ENCODE results near the gene SLAMF7. TPM values are rescaled to one million over a fixed set of nuclear protein-coding genes. Genes with fewer than 3 reads are reported as not detected.
"Not testable (repeated sequence)": the region's sequence is repeated elsewhere in the genome, so short reads cannot be mapped to it uniquely, and the experiment has no call there.

The SLAMF7 gene
- total RNA-seq: 1 to 10 TPM in 3 of 6 experiments, under 1 TPM in 3; 0.74 to 5.2 (median 0.99) TPM
- long read RNA-seq: 0 reads

GRCh38 chr1:160739098-160739511 lies at the start of gene SLAMF7:
SLAMF7 (plus strand) TSS chr1:160739247; CDS start chr1:160739302, 55 bp downstream.
- no peaks in the 10 kb centered on the region for H3K4me1 ChIP-seq
- ATAC-seq (peak; percentile 49 to 74 (median 64)), DNase-seq (no peak)
- H3K9me3 ChIP-seq: peaks cover 0 to 3% (median 0%) of the 10 kb centered on the region in 4 donors
- intact Hi-C loops (cut with DNase I): no loop called here
- TF ChIP-seq CTCF (IDR thresholded peaks at IDR 0.05) (no peak), POLR2A (IDR thresholded peaks at IDR 0.05) (no peak)
- peak within 1 kb of the TSS in 1 of 3 donors; percentile 10 for H3K27ac ChIP-seq
- H3K4me3 ChIP-seq: no peak within 1 kb of the TSS
- H3K36me3 ChIP-seq: no peaks in the 10 kb centered on the region
- WGBS (ENCODE audit: insufficient coverage, low coverage, low lambda C conversion rate, missing lambda C conversion rate): 52% methylated on average over 5 of the region's 5 CpGs
- no peaks in the 10 kb centered on the region for H3K27me3 ChIP-seq

GRCh38 chr1:160692390-160692789 lies 46.7 kb upstream of the SLAMF7 start:
- WGBS (ENCODE audit: insufficient coverage, low coverage, low lambda C conversion rate, missing lambda C conversion rate): 68% methylated on average over 7 of the region's 10 CpGs
- H3K36me3 ChIP-seq; intact Hi-C loops (cut with DNase I); H3K9me3 ChIP-seq; H3K27ac ChIP-seq; H3K4me3 ChIP-seq; ATAC-seq; H3K27me3 ChIP-seq; DNase-seq; H3K4me1 ChIP-seq: not testable (repeated sequence)
- peak in 3 of 4 donors; percentile 9 to 23 (median 15) for TF ChIP-seq CTCF (IDR thresholded peaks at IDR 0.05)

GRCh38 chr1:160702100-160702499 lies 36.9 kb upstream of the SLAMF7 start:
- Histone ChIP-seq H3K27ac (no peak overlapping the region), H3K9me3 (no peaks in the 10 kb centered on the region), H3K27me3 (no peaks in the 10 kb centered on the region), H3K4me3 (no peak overlapping the region), H3K36me3 (no peaks in the 10 kb centered on the region), H3K4me1 (no peaks in the 10 kb centered on the region)
- intact Hi-C loops (cut with DNase I): no loop called here
- no peak for ATAC-seq
- DNase-seq: no peak
- no peak for TF ChIP-seq CTCF (IDR thresholded peaks at IDR 0.05)
- no peak for TF ChIP-seq POLR2A (IDR thresholded peaks at IDR 0.05)
- 61% methylated on average over 3 of the region's 5 CpGs for WGBS (ENCODE audit: insufficient coverage, low coverage, low lambda C conversion rate, missing lambda C conversion rate)

GRCh38 chr1:160704250-160704649 lies 34.8 kb upstream of the SLAMF7 start:
- Histone ChIP-seq H3K9me3 (no peaks in the 10 kb centered on the region), H3K36me3 (no peaks in the 10 kb centered on the region), H3K4me3 (no peak overlapping the region), H3K27ac (no peak overlapping the region), H3K27me3 (no peaks in the 10 kb centered on the region), H3K4me1 (no peaks in the 10 kb centered on the region)
- TF ChIP-seq POLR2A (IDR thresholded peaks at IDR 0.05) (no peak), CTCF (IDR thresholded peaks at IDR 0.05) (no peak)
- WGBS (ENCODE audit: insufficient coverage, low coverage, low lambda C conversion rate, missing lambda C conversion rate): 48% methylated on average over 4 of the region's 4 CpGs
- ATAC-seq (peak; percentile 38 to 62 (median 48)), DNase-seq (no peak)
- intact Hi-C loops (cut with DNase I): no loop called here

GRCh38 chr1:160705212-160705621 lies 33.8 kb upstream of the SLAMF7 start:
- H3K27me3 ChIP-seq; H3K27ac ChIP-seq; H3K4me3 ChIP-seq; H3K36me3 ChIP-seq; H3K9me3 ChIP-seq; intact Hi-C loops (cut with DNase I); H3K4me1 ChIP-seq; DNase-seq: not testable (repeated sequence)
- 63% methylated on average over 3 of the region's 3 CpGs for WGBS (ENCODE audit: insufficient coverage, low coverage, low lambda C conversion rate, missing lambda C conversion rate)
- ATAC-seq: peak in 3 of 4 donors; percentile 41 to 53 (median 49)

Measured in right lobe of liver (tissue), 6 donors.